Measurements from ENCODE around the gene FAM20C.

DNA sequence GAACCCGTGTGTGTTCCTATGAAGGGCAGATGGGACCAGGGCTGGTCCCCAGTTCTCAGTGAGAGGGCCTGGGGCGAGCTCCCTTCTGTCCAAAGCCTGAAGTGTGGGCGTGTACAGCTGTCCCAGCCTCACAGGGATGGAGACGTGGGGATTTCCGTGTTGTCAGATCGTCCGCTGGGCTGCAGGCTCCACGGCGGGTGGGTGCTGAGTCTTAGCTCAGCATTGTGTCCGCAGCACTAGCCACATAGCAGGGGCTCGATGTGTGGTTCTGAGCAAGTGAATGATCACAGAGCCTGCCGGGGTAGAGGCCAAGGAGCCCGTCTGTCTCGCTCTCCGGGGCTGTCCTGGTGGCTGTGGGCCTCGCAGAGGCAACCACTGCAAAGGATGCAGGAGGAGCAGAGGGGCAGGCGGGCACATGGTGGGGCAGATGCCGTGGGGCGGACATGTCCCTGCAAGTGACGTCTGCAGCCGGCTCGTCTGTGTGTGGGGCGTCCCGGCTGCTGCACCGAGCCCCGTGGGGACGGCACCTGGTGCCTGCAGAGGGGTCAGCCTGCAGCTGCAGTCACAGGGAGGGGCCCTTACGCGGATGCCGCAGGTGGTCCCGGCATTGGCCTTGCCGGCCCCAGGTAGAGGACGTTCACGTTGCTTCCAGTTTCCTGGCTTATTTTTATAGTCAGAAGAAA lies 30.9 kb downstream of the FAM20C start:
- TF ChIP-seq, protein P1, sequence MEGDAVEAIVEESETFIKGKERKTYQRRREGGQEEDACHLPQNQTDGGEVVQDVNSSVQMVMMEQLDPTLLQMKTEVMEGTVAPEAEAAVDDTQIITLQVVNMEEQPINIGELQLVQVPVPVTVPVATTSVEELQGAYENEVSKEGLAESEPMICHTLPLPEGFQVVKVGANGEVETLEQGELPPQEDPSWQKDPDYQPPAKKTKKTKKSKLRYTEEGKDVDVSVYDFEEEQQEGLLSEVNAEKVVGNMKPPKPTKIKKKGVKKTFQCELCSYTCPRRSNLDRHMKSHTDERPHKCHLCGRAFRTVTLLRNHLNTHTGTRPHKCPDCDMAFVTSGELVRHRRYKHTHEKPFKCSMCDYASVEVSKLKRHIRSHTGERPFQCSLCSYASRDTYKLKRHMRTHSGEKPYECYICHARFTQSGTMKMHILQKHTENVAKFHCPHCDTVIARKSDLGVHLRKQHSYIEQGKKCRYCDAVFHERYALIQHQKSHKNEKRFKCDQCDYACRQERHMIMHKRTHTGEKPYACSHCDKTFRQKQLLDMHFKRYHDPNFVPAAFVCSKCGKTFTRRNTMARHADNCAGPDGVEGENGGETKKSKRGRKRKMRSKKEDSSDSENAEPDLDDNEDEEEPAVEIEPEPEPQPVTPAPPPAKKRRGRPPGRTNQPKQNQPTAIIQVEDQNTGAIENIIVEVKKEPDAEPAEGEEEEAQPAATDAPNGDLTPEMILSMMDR (IDR thresholded peaks at IDR 0.05; ENCODE audit: insufficient read depth, low read depth, low read length), result no peak
- TF ChIP-seq EZH2 (IDR thresholded peaks at IDR 0.05; ENCODE audit: insufficient read depth, low read length), result no peak

All from astrocyte (in vitro differentiated cells and primary cell).